Vagina (tissue), 2 donors: ENCODE measurements around the gene RUVBL1. TPM values are rescaled to one million over a fixed set of nuclear protein-coding genes. Genes with fewer than 3 reads are reported as not detected.

ENCODE experiments used
- DNase-seq, 2 donors: peaks; one replicate each; pipeline ENCODE4 v3.0.0-alpha.2; 2017; ENCODE audit errors: extremely low spot score in 2 of 2
- H3K27ac ChIP-seq: fragments of 200-600 bp; sonication (generic); one replicate; pipeline ENCODE4 v1.5.1; 2019
- H3K27me3 ChIP-seq: fragments of 200-600 bp; sonication (generic); one replicate; pipeline ENCODE4 v1.5.1; 2019
- H3K36me3 ChIP-seq, 2 donors: fragments of 200-600 bp; sonication (generic); one replicate each; pipeline ENCODE4 v1.5.1; 2017 to 2019
- H3K4me1 ChIP-seq: fragments of 200-600 bp; sonication (generic); one replicate; pipeline ENCODE4 v1.5.1; 2019
- H3K4me3 ChIP-seq, 2 donors: fragments of 200-600 bp; sonication (generic); 1 replicate in 1 of 2; 2 replicates in 1 of 2; pipeline ENCODE4 v1.5.1; 2016 to 2019
- H3K9me3 ChIP-seq: fragments of 200-600 bp; sonication (generic); one replicate; pipeline ENCODE4 v1.5.1; 2019
- POLR2A ChIP-seq, 2 donors: fragments of 450-650 bp; IDR thresholded peaks; one replicate each; pipeline ENCODE4 v1.6.1; 2017; ENCODE audit warnings: antibody characterized with exemption in 2 of 2, mild to moderate bottlenecking in 2 of 2, moderate library complexity in 2 of 2
- POLR2AphosphoS5 ChIP-seq, 2 donors: sonication (generic); formaldehyde crosslinking; IDR thresholded peaks; one replicate each; pipeline ENCODE4 v1.9.0; 2017; ENCODE audit warnings: antibody characterized with exemption in 2 of 2, mild to moderate bottlenecking in 2 of 2, low read depth in 1 of 2; ENCODE audit not compliant: insufficient read depth in 1 of 2
- intact Hi-C: fragments of 100-400 bp; cut with DNase I; formaldehyde crosslinking; loops from one replicate; pipeline ENCODE4 v1.15.1; 2023
- total RNA-seq: library from RNA; depleted of rRNA; stranded (reverse); fragments of >200 nt; gene quantifications from one replicate; pipeline ENCODE4 v1.2.3, GENCODE V29; 2016
- TF ChIP-seq, protein P1 (sequence below), 3 experiments: fragments of 450-650 bp in 2 of 3; fragments of 200-600 bp in 1 of 3; sonication (generic) in 1 of 3; IDR thresholded peaks; one replicate each; pipeline ENCODE4 v1.5.1; 2017 to 2019; ENCODE audit warnings: antibody characterized with exemption in 3 of 3, mild to moderate bottlenecking in 2 of 3, moderate library complexity in 2 of 3

RUVBL1 gene
- total RNA-seq, 1 donor from 2014 or later: 26.0 TPM

DNA sequence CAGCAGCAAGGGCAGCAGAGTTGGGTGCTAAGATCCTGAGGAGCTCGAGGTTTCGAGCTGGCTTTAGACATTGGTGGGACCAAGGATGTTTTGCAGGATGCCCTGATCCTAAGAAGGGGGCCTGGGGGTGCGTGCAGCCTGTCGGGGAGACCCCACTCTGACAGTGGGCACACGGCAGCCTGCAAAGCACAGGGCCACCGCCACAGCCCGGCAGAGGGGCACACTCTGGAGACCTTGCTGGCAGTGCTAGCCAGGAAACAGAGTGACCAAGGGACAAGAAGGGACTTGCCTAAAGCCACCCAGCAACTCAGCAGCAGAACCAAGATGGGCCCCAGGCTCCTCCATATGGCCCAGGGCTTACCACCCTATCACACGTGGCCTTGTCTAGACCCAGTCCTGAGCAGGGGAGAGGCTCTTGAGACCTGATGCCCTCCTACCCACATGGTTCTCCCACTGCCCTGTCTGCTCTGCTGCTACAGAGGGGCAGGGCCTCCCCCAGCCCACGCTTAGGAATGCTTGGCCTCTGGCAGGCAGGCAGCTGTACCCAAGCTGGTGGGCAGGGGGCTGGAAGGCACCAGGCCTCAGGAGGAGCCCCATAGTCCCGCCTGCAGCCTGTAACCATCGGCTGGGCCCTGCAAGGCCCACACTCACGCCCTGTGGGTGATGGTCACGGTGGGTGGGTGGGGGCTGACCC, 52.6 kb downstream of the RUVBL1 start:
- Histone ChIP-seq H3K27me3 (no peaks in the 10 kb centered on the region), H3K27ac (no peak overlapping the region), H3K9me3 (no peaks in the 10 kb centered on the region), H3K4me1 (peaks cover 6% of the 10 kb centered on the region), H3K36me3 (peaks cover 0 to 49% of the 10 kb centered on the region in 2 donors), H3K4me3 (no peak overlapping the region)
- TF ChIP-seq POLR2AphosphoS5 (IDR thresholded peaks at IDR 0.05; ENCODE audit: insufficient read depth in 1 of 2, low read depth in 1 of 2) (no peak), POLR2A (IDR thresholded peaks at IDR 0.05) (no peak)
- TF ChIP-seq, protein P1, sequence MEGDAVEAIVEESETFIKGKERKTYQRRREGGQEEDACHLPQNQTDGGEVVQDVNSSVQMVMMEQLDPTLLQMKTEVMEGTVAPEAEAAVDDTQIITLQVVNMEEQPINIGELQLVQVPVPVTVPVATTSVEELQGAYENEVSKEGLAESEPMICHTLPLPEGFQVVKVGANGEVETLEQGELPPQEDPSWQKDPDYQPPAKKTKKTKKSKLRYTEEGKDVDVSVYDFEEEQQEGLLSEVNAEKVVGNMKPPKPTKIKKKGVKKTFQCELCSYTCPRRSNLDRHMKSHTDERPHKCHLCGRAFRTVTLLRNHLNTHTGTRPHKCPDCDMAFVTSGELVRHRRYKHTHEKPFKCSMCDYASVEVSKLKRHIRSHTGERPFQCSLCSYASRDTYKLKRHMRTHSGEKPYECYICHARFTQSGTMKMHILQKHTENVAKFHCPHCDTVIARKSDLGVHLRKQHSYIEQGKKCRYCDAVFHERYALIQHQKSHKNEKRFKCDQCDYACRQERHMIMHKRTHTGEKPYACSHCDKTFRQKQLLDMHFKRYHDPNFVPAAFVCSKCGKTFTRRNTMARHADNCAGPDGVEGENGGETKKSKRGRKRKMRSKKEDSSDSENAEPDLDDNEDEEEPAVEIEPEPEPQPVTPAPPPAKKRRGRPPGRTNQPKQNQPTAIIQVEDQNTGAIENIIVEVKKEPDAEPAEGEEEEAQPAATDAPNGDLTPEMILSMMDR (IDR thresholded peaks at IDR 0.05): no peak
- intact Hi-C loops: no loop called here
- DNase-seq: peak; percentile 81 to 86

DNA sequence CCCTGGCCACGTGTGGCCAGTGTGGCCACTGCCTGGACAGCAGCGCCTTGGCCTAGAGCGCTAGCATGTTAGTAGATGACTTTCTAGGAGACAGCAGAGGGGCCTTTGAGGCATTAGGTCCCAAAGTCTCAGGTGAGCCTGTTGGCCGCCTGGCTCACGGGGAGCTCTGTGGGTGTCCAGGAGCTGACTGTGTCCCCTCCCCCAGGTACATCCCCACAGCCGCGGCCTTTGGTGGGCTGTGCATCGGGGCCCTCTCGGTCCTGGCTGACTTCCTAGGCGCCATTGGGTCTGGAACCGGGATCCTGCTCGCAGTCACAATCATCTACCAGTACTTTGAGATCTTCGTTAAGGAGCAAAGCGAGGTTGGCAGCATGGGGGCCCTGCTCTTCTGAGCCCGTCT, 54.3 kb downstream of the RUVBL1 start:
- DNase-seq: no peak
- H3K4me1 ChIP-seq: no peaks in the 10 kb centered on the region
- H3K27ac ChIP-seq: no peak overlapping the region
- H3K4me3 ChIP-seq: no peak overlapping the region
- H3K27me3 ChIP-seq: no peaks in the 10 kb centered on the region
- intact Hi-C loops: no loop called here
- no peaks in the 10 kb centered on the region for H3K9me3 ChIP-seq
- H3K36me3 ChIP-seq: peaks cover 0 to 67% of the 10 kb centered on the region in 2 donors
- TF ChIP-seq POLR2AphosphoS5 (IDR thresholded peaks at IDR 0.05; ENCODE audit: insufficient read depth in 1 of 2, low read depth in 1 of 2) (no peak), POLR2A (IDR thresholded peaks at IDR 0.05) (no peak)
- TF ChIP-seq, protein P1 (IDR thresholded peaks at IDR 0.05): no peak

DNA sequence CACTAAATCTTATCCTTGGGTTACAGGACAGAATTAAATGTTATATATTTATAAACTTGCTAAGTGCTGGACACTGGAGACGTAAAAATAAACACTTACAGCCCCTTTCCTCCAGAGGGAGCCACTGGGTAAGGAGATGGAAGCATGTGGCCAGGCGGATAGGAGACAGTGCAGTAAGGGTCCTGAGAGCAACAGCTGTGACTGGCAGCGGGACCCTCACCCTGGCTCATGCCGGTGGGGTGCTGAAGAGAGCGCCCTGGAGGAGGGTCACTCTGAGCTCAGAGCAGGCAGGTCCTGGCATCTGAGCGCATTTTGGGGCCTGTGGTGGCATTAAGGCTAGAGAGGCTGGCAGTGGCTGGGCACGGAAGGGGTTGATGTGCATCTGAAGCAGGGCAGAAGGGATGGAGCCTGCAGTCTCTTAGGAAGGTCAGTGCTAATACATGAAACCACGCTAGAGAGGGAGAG, 55.4 kb downstream of the RUVBL1 start:
- H3K4me3 ChIP-seq: no peak overlapping the region
- intact Hi-C loops: no loop called here
- no peaks in the 10 kb centered on the region for H3K4me1 ChIP-seq
- H3K27me3 ChIP-seq: no peaks in the 10 kb centered on the region
- TF ChIP-seq POLR2AphosphoS5 (IDR thresholded peaks at IDR 0.05; ENCODE audit: insufficient read depth in 1 of 2, low read depth in 1 of 2): no peak
- TF ChIP-seq POLR2A (IDR thresholded peaks at IDR 0.05): no peak
- H3K9me3 ChIP-seq: no peaks in the 10 kb centered on the region
- H3K27ac ChIP-seq: no peak overlapping the region
- H3K36me3 ChIP-seq: peaks cover 0 to 78% of the 10 kb centered on the region in 2 donors
- no peak for DNase-seq

DNA sequence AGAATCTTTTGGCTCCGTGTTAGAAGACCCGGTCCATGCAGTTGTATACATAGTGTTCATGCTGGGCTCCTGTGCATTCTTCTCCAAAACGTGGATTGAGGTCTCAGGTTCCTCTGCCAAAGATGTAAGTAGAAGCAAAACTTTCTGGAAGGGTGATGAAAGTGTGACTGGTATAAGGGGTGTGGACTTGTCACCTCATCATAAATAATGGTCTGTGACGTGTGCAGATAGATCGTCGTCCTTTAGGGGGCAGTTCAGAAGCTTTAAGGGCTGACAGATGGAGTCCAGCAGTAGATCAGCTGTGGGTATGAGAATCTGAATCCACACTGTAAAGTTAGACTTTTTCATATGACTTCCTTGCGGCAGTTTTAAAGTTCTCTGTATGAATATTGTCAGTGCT, 56.1 kb downstream of the RUVBL1 start:
- no peaks in the 10 kb centered on the region for H3K27me3 ChIP-seq
- no peak for DNase-seq
- no peaks in the 10 kb centered on the region for H3K9me3 ChIP-seq
- TF ChIP-seq, protein P1 (IDR thresholded peaks at IDR 0.05): no peak
- TF ChIP-seq POLR2AphosphoS5 (IDR thresholded peaks at IDR 0.05; ENCODE audit: insufficient read depth in 1 of 2, low read depth in 1 of 2) (no peak), POLR2A (IDR thresholded peaks at IDR 0.05) (no peak)
- H3K27ac ChIP-seq: no peak overlapping the region
- intact Hi-C loops: no loop called here
- H3K4me3 ChIP-seq: no peak overlapping the region
- no peaks in the 10 kb centered on the region for H3K4me1 ChIP-seq
- H3K36me3 ChIP-seq: peaks cover 0 to 85% of the 10 kb centered on the region in 2 donors

DNA sequence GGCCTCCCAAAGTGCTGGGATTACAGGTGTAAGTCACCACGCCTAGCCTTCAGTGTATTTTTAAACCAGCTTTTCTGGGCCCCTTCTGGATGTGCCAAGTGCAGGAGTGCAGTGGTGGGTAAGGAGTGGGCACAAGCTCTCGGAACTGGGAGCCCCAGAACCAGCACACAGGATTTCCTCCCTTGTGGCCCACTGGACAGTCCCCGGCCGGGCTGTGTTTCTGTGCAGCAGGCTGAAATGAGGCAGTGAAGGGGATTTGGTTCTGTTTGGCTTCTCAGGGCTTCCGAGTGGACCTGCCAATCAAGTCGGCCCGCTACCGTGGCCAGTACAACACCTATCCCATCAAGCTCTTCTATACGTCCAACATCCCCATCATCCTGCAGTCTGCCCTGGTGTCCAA, 56.9 kb downstream of the RUVBL1 start:
- intact Hi-C loops: no loop called here
- no peaks in the 10 kb centered on the region for H3K9me3 ChIP-seq
- no peak overlapping the region for H3K4me3 ChIP-seq
- H3K27ac ChIP-seq: no peak overlapping the region
- no peaks in the 10 kb centered on the region for H3K4me1 ChIP-seq
- no peaks in the 10 kb centered on the region for H3K27me3 ChIP-seq
- DNase-seq: no peak
- TF ChIP-seq POLR2A (IDR thresholded peaks at IDR 0.05) (no peak), POLR2AphosphoS5 (IDR thresholded peaks at IDR 0.05; ENCODE audit: insufficient read depth in 1 of 2, low read depth in 1 of 2) (no peak)
- TF ChIP-seq, protein P1 (IDR thresholded peaks at IDR 0.05): no peak
- H3K36me3 ChIP-seq: peaks cover 3 to 93% of the 10 kb centered on the region in 2 donors
